NB4 (cell line): ENCODE results near the gene FUOM.

Experiments
- MYC ChIP-seq: IDR thresholded peaks from 2 replicates; pipeline ENCODE4 v1.6.1; 2011; ENCODE audit warnings: low read depth, low read length
- POLR2A ChIP-seq: IDR thresholded peaks from 2 replicates; pipeline ENCODE4 v1.6.1; 2011; ENCODE audit warnings: mild to moderate bottlenecking; ENCODE audit not compliant: insufficient read length; ENCODE audit errors: extremely low read depth
- TF ChIP-seq, protein P1 (sequence below): IDR thresholded peaks from one replicate; pipeline ENCODE4 v1.5.1; 2012; ENCODE audit warnings: low read depth, low read length

DNA sequence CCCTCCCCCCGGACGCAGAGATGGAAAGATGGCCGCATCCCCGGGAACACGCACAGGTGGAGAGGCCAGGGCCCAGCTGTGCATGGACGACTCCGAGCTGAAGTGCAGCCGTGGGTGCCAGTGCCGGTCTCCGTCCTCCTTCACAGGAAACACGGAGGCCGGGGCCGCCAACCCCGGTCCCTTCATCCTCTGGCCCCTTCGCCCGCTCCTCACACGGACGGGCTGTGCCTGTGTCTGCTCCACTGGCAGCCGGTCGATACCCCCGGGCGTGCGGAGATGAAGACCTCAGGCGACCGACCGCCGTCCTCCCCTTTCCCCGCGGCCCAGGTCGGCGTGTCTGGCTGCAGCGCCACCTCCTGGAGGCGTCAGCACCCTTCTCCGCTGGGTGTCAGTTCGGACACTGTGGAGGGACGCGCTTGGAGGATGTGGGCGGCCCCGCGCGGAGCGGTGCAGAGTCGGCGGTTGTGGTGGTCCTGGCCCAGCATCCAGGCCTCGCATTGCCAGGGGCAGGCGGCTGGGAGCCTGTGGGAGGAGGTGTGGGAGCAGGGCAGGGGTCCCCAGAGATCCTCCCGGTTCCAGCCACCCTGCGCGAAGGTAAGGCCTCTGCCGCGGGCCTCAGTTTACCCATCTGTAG lies 39.2 kb downstream of the FUOM start:
- no peak for TF ChIP-seq POLR2A
- TF ChIP-seq, protein P1, sequence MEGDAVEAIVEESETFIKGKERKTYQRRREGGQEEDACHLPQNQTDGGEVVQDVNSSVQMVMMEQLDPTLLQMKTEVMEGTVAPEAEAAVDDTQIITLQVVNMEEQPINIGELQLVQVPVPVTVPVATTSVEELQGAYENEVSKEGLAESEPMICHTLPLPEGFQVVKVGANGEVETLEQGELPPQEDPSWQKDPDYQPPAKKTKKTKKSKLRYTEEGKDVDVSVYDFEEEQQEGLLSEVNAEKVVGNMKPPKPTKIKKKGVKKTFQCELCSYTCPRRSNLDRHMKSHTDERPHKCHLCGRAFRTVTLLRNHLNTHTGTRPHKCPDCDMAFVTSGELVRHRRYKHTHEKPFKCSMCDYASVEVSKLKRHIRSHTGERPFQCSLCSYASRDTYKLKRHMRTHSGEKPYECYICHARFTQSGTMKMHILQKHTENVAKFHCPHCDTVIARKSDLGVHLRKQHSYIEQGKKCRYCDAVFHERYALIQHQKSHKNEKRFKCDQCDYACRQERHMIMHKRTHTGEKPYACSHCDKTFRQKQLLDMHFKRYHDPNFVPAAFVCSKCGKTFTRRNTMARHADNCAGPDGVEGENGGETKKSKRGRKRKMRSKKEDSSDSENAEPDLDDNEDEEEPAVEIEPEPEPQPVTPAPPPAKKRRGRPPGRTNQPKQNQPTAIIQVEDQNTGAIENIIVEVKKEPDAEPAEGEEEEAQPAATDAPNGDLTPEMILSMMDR, result peak; percentile 78
- peak; percentile 76 for TF ChIP-seq MYC
